Lung (tissue), 12 donors: ENCODE data around the gene BPIFB2. TPM values are rescaled to one million over a fixed set of nuclear protein-coding genes. Genes with fewer than 3 reads are reported as not detected.

ENCODE experiments used
- ATAC-seq: fragments of 200-7000 bp; cut with Tn5 transposase; one replicate; pipeline ENCODE4 v1.9.1; 2020; ENCODE audit warnings: moderate number of reproducible peaks; ENCODE audit not compliant: insufficient read depth, low FRiP score
- DNase-seq, 3 donors: peaks; one replicate each; pipeline ENCODE4 v3.0.0-alpha.2; 2013 to 2017
- H3K27ac ChIP-seq, 2 donors: one replicate each; pipeline ENCODE4 v1.5.1; 2013; ENCODE audit warnings: mild to moderate bottlenecking in 2 of 2, moderate library complexity in 2 of 2, control low read depth in 1 of 2, inconsistent platforms in 1 of 2, low read depth in 1 of 2, low read length in 1 of 2
- H3K27me3 ChIP-seq, 3 donors: one replicate each; pipeline ENCODE4 v1.5.1; 2013; ENCODE audit warnings: low read length in 2 of 3; ENCODE audit not compliant: control insufficient read depth in 3 of 3, insufficient read depth in 3 of 3
- H3K36me3 ChIP-seq, 4 donors: one replicate each; pipeline ENCODE4 v1.5.1; 2013; ENCODE audit warnings: low read length in 4 of 4, mild to moderate bottlenecking in 1 of 4, moderate library complexity in 1 of 4; ENCODE audit not compliant: control insufficient read depth in 4 of 4, insufficient read depth in 4 of 4
- H3K4me1 ChIP-seq, 5 donors: one replicate each; pipeline ENCODE4 v1.5.1; 2013; ENCODE audit warnings: low read length in 5 of 5, mild to moderate bottlenecking in 2 of 5, moderate library complexity in 1 of 5; ENCODE audit not compliant: control insufficient read depth in 5 of 5, insufficient read depth in 5 of 5
- H3K4me3 ChIP-seq: one replicate; pipeline ENCODE4 v1.5.1; 2013; ENCODE audit warnings: mild to moderate bottlenecking, control low read depth, moderate library complexity
- H3K9ac ChIP-seq, 2 donors: one replicate each; pipeline ENCODE4 v1.5.1; 2013; ENCODE audit warnings: low read length in 2 of 2, control low read depth in 1 of 2; ENCODE audit not compliant: insufficient read depth in 1 of 2
- H3K9me3 ChIP-seq, 4 donors: one replicate each; pipeline ENCODE4 v1.5.1; 2013; ENCODE audit warnings: low read length in 3 of 4, mild to moderate bottlenecking in 1 of 4, moderate library complexity in 1 of 4; ENCODE audit not compliant: control insufficient read depth in 4 of 4, insufficient read depth in 3 of 4
- CTCF ChIP-seq: IDR thresholded peaks from 2 replicates; pipeline ENCODE4 v1.5.1; 2012; ENCODE audit warnings: mild to moderate bottlenecking; ENCODE audit errors: control extremely low read depth, extremely low read depth
- WGBS, 2 donors: extraction: QIAGEN DNeasy Blood & Tissue Kit; methylation state at CpG; one replicate each; pipeline ENCODE4 v1.1.7; 2013; 5-methylcytosine and 5-hydroxymethylcytosine counted together
- polyA plus RNA-seq, 2 donors: library from polyadenylated mRNA; stranded (reverse); fragments of 200-250 nt; gene quantifications; one replicate each; pipeline ENCODE4 v1.2.1, GENCODE V29; 2013
- total RNA-seq, 2 donors: library from RNA; depleted of rRNA in 1 of 2; stranded (reverse); fragments of >200 nt in 1 of 2; gene quantifications; one replicate each; pipeline ENCODE4 v1.2.1, GENCODE V29; 2014 to 2021
- donor health status: control.
- donor health status: control.
- donor health status: Bipolar disorder and iron deficiency.
- donor health status: healthy.
- donor health status: DM: yes; HTN: yes; CAD: no.

Gene BPIFB2
- total and polyA plus RNA-seq, 4 donors: 0.41 to 3.0 (median 1.6) TPM

- H3K9ac ChIP-seq: no peak overlapping the region
- no peaks in the 10 kb centered on the region for H3K36me3 ChIP-seq
- H3K4me1 ChIP-seq: no peaks in the 10 kb centered on the region
- peaks cover 0 to 11% (median 5%) of the 10 kb centered on the region in 3 donors for H3K27me3 ChIP-seq
- no peak overlapping the region for H3K4me3 ChIP-seq
- ATAC-seq (no peak), DNase-seq (no peak)
- WGBS, 2 donors: 85 to 87% methylated on average over 15 of the region's 15 CpGs
- TF ChIP-seq CTCF: no peak
- no peak overlapping the region for H3K27ac ChIP-seq
- H3K9me3 ChIP-seq: no peaks in the 10 kb centered on the region
These were observed 5.1 kb downstream of the BPIFB2 start for GRCh38 chr20:33012327-33013189.

- Histone ChIP-seq H3K27ac (no peak overlapping the region), H3K9me3 (no peaks in the 10 kb centered on the region), H3K9ac (no peak overlapping the region), H3K4me1 (no peaks in the 10 kb centered on the region), H3K4me3 (no peak overlapping the region), H3K27me3 (peaks cover 0 to 15% (median 5%) of the 10 kb centered on the region in 3 donors), H3K36me3 (no peaks in the 10 kb centered on the region)
- ATAC-seq (no peak), DNase-seq (no peak)
- 72 to 74% methylated on average over 12 of the region's 12 CpGs for WGBS, 2 donors
- no peak for TF ChIP-seq CTCF
These were observed 6.3 kb downstream of the BPIFB2 start for GRCh38 chr20:33013701-33014326.

GRCh38 chr20:33014336-33015113 lies 7.0 kb downstream of the BPIFB2 start:
- DNase-seq (no peak), ATAC-seq (no peak)
- H3K36me3 ChIP-seq: no peaks in the 10 kb centered on the region
- no peak overlapping the region for H3K4me3 ChIP-seq
- H3K27me3 ChIP-seq: peaks cover 0 to 17% (median 5%) of the 10 kb centered on the region in 3 donors
- no peaks in the 10 kb centered on the region for H3K9me3 ChIP-seq
- no peaks in the 10 kb centered on the region for H3K4me1 ChIP-seq
- no peak overlapping the region for H3K27ac ChIP-seq
- TF ChIP-seq CTCF: no peak
- 60 to 75% methylated on average over 16 of the region's 16 CpGs for WGBS, 2 donors
- no peak overlapping the region for H3K9ac ChIP-seq
